ENCODE measurements around the gene PRKCA.
"Not testable (repeated sequence)": the region's sequence is repeated elsewhere in the genome, so short reads cannot be mapped to it uniquely, and the experiment has no call there.

PRKCA gene

GRCh38 chr17:66602659-66603384, 300.4 kb downstream of the PRKCA start:
- DNase-seq (ENCODE audit: low read depth in 4 of 4, low spot score in 1 of 4) = no peak

- DNase-seq (ENCODE audit: low read depth in 4 of 4, low spot score in 1 of 4) = no peak
These were observed 302.0 kb downstream of the PRKCA start for GRCh38 chr17:66604376-66604775.

GRCh38 chr17:66605541-66605940, 303.1 kb downstream of the PRKCA start:
- no peak for DNase-seq (ENCODE audit: low read depth in 4 of 4, low spot score in 1 of 4)

GRCh38 chr17:66610361-66611133, 308.1 kb downstream of the PRKCA start:
- DNase-seq (ENCODE audit: low read depth in 4 of 4, low spot score in 1 of 4) = no peak

- no peak for DNase-seq (ENCODE audit: low read depth in 4 of 4, low spot score in 1 of 4)
These were observed 309.0 kb downstream of the PRKCA start for GRCh38 chr17:66611397-66611796.

- DNase-seq (ENCODE audit: low read depth in 4 of 4, low spot score in 1 of 4) = no peak
These were observed 310.6 kb downstream of the PRKCA start for GRCh38 chr17:66612993-66613392.

GRCh38 chr17:66614469-66614868, 312.1 kb downstream of the PRKCA start:
- no peak for DNase-seq (ENCODE audit: low read depth in 4 of 4, low spot score in 1 of 4)

- no peak for DNase-seq (ENCODE audit: low read depth in 4 of 4, low spot score in 1 of 4)
These were observed 316.8 kb downstream of the PRKCA start for GRCh38 chr17:66619206-66619605.

- DNase-seq (ENCODE audit: low read depth in 4 of 4, low spot score in 1 of 4) = no peak
These were observed 318.1 kb downstream of the PRKCA start for GRCh38 chr17:66620528-66620927.

- DNase-seq (ENCODE audit: low read depth in 4 of 4, low spot score in 1 of 4) = not testable (repeated sequence)
These were observed 322.2 kb downstream of the PRKCA start for GRCh38 chr17:66624630-66625029.

GRCh38 chr17:66625311-66625767, 322.9 kb downstream of the PRKCA start:
- DNase-seq (ENCODE audit: low read depth in 4 of 4, low spot score in 1 of 4) = no peak

GRCh38 chr17:66627985-66628384, 325.6 kb downstream of the PRKCA start:
- no peak for DNase-seq (ENCODE audit: low read depth in 4 of 4, low spot score in 1 of 4)

GRCh38 chr17:66629762-66630161, 327.3 kb downstream of the PRKCA start:
- no peak for DNase-seq (ENCODE audit: low read depth in 4 of 4, low spot score in 1 of 4)

- DNase-seq (ENCODE audit: low read depth in 4 of 4, low spot score in 1 of 4) = no peak
These were observed 328.0 kb downstream of the PRKCA start for GRCh38 chr17:66630379-66630778.

GRCh38 chr17:66630828-66631472, 328.5 kb downstream of the PRKCA start:
- DNase-seq (ENCODE audit: low read depth in 4 of 4, low spot score in 1 of 4) = no peak

GRCh38 chr17:66632731-66633130, 330.3 kb downstream of the PRKCA start:
- no peak for DNase-seq (ENCODE audit: low read depth in 4 of 4, low spot score in 1 of 4)

GRCh38 chr17:66633317-66633965, 331.0 kb downstream of the PRKCA start:
- peak in 3 of 4 experiments; percentile 2 to 28 (median 17) for DNase-seq (ENCODE audit: low read depth in 4 of 4, low spot score in 1 of 4)

GRCh38 chr17:66634193-66634592, 331.8 kb downstream of the PRKCA start:
- DNase-seq (ENCODE audit: low read depth in 4 of 4, low spot score in 1 of 4) = no peak

- no peak for DNase-seq (ENCODE audit: low read depth in 4 of 4, low spot score in 1 of 4)
These were observed 333.1 kb downstream of the PRKCA start for GRCh38 chr17:66635386-66636045.

GRCh38 chr17:66636111-66636510, 333.7 kb downstream of the PRKCA start:
- no peak for DNase-seq (ENCODE audit: low read depth in 4 of 4, low spot score in 1 of 4)

- no peak for DNase-seq (ENCODE audit: low read depth in 4 of 4, low spot score in 1 of 4)
These were observed 335.1 kb downstream of the PRKCA start for GRCh38 chr17:66637491-66637890.

Data from stimulated activated CD4-positive, alpha-beta T cell treated with anti-CD3 and anti-CD28 coated beads, Interleukin-1b, Interleukin-23, amount 100 ng/mL, for 24 hours (primary cell).